Transverse colon (tissue), 3 donors: ENCODE measurements around the gene SPINK4.

Experiments used
- EP300 ChIP-seq: sonication (generic); formaldehyde crosslinking; IDR thresholded peaks from one replicate; pipeline ENCODE4 v1.6.1; 2017; ENCODE audit warnings: antibody characterized with exemption, low read depth
- POLR2A ChIP-seq: fragments of 450-650 bp; IDR thresholded peaks from one replicate; pipeline ENCODE4 v1.6.1; 2016; ENCODE audit warnings: antibody characterized with exemption, mild to moderate bottlenecking, moderate library complexity
- TF ChIP-seq, protein P1 (sequence below), 5 experiments: fragments of 200-600 bp in 3 of 5; fragments of 450-650 bp in 2 of 5; sonication (generic) in 3 of 5; IDR thresholded peaks; 1 replicate in 2 of 5; 2 replicates in 3 of 5; pipeline ENCODE4 v1.5.1; 2016 to 2017; ENCODE audit warnings: antibody characterized with exemption in 5 of 5, inconsistent platforms in 3 of 5, mild to moderate bottlenecking in 2 of 5, moderate library complexity in 1 of 5

GRCh38 chr9:33232815-33233214 lies 7.2 kb upstream of the SPINK4 start:
- TF ChIP-seq, protein P1, sequence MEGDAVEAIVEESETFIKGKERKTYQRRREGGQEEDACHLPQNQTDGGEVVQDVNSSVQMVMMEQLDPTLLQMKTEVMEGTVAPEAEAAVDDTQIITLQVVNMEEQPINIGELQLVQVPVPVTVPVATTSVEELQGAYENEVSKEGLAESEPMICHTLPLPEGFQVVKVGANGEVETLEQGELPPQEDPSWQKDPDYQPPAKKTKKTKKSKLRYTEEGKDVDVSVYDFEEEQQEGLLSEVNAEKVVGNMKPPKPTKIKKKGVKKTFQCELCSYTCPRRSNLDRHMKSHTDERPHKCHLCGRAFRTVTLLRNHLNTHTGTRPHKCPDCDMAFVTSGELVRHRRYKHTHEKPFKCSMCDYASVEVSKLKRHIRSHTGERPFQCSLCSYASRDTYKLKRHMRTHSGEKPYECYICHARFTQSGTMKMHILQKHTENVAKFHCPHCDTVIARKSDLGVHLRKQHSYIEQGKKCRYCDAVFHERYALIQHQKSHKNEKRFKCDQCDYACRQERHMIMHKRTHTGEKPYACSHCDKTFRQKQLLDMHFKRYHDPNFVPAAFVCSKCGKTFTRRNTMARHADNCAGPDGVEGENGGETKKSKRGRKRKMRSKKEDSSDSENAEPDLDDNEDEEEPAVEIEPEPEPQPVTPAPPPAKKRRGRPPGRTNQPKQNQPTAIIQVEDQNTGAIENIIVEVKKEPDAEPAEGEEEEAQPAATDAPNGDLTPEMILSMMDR (IDR thresholded peaks at IDR 0.05), result no peak
- TF ChIP-seq POLR2A (no peak), EP300 (no peak)
